DMS114 treated with DMSO at 0.1 percent for 48 hours (cell line): Measurements from ENCODE around the gene MCM6.
"Not testable (repeated sequence)": the region's sequence is repeated elsewhere in the genome, so short reads cannot be mapped to it uniquely, and the experiment has no call there.

Source experiments
- DNase-seq: peaks from one replicate; lab custom pipeline; 2025; ENCODE audit not compliant: unreplicated experiment; lab: John Stamatoyannopoulos, UW

Gene MCM6

DNA sequence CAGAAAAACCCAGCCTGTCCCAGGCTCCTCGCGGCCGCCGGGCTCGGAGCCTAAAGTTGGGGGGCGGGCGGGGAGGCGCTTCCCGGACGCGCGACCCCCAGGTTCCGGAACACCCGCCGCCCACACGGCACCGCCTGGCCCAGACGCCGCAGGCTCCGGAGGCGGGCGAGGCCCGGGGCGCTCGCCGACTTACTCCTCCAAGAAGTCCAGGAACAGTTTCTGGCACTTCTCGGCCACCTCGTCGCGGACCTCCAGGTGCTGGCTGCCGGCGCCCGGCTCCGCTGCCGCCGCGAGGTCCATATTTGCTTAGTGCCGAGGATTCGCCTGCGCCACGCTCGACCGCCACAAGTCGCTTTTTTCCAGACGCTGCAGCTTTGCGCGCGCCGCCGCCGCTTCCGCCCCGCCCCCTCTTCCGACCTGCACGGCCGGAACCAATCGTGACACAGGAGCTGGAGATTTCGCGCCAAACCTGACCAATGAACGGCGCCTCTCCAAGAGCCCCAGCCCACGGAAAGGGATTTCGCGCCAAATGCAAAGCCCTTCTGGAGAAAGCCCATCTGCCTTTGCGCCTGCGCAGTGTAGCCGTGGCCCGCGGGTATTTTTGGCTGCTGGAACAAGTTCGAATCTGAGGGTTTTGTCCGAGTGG is at the start of gene MCM6:
Gene MCM6, minus strand, starts transcription at position 378 of the 646 bp plus-strand sequence. Its CDS starts 78 bp downstream, at position 300.
- DNase-seq, result peak; percentile 89

DNA sequence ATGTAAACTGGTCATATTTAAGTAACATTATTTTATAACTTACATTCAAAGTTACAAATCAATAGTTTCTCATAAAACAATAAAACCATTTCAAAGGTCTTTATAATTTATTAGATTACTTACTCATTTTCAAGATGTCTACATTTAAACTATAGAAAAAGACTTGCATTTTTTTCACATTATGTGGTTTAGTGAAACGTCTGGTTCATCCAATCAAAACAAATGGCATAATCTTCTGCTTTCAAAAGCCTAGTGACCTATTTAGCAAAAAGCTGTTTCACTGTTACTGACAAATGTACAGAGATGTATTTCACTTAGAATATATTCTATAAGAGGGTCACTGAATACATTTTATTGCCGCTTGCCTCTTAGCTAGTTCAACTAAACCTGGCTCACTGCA is 49.3 kb upstream of the MCM6 start:
- no peak for DNase-seq

GRCh38 chr2:135916207-135916606 is 40.0 kb upstream of the MCM6 start:
- peak; percentile 2 for DNase-seq

DNA sequence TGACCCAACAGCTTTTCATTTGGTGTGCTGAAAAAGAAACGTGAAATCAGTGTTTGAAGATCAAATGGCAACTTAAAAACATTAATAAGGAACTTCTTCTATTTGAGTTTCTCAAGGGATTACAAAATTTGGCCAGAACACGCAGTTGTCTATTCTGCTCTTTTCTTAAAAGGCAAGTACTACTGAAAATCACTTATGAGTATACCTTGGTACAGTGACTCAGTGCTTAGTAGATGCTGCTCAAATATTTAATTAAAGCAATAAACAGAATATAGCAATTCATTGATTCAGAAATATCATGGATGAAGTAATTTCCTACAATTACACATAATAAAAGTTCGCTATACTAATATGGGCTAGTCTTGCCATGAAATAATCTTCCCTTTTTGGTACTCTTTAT is 38.2 kb upstream of the MCM6 start:
- DNase-seq, result no peak

- DNase-seq, result peak; percentile 12
Observed at GRCh38 chr2:135913727-135914365, 37.6 kb upstream of the MCM6 start.

DNA sequence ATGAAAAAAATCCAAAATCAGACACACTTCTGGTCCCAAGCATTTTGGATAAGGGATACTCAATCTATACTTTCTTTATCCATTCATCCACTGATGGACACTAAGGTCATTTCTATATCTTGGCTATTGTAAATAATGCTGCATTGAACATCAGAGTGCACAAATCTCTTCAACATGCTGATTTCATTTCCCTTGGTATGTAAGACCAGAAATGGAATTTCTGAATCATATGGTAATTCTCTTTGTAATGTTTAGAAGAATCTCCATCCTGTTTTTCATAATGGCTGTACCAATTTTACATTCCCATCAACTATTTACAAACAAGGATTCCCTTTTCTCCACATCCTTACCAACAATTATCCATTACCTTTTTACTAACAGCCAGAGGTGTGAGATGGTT is 33.7 kb upstream of the MCM6 start:
- no peak for DNase-seq

- DNase-seq, result no peak
Observed at GRCh38 chr2:135905679-135906078, 29.4 kb upstream of the MCM6 start.

- DNase-seq, result no peak
Observed at GRCh38 chr2:135904341-135904989, 28.2 kb upstream of the MCM6 start.

GRCh38 chr2:135903650-135904049 is 27.4 kb upstream of the MCM6 start:
- DNase-seq, result no peak

DNA sequence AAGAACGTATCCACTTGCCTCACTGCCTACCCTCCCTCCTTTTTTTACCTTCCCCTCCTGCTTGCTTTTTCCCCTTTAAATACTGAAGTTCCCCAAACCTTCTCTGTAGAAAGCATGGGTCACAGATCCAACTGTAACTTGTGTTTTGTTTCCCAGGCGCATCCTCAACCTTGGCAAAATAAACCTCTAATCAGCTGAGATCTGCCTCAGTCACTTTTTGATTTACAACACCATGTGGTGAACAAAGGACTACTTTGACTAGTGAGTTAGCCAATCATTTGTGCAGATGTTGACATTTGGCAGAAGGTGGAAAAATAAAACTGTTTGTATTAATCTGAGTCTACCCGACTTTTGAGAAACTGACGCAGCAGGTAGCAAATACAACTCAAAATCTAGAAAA is 23.3 kb upstream of the MCM6 start:
- DNase-seq, result no peak

GRCh38 chr2:135898234-135898786 is 22.1 kb upstream of the MCM6 start:
- DNase-seq, result no peak

GRCh38 chr2:135894930-135895329 is 18.7 kb upstream of the MCM6 start:
- no peak for DNase-seq

GRCh38 chr2:135893374-135893794 is 17.1 kb upstream of the MCM6 start:
- no peak for DNase-seq

- DNase-seq, result no peak
Observed at GRCh38 chr2:135890835-135891234, 14.6 kb upstream of the MCM6 start.

- DNase-seq, result no peak
Observed at GRCh38 chr2:135890149-135890548, 13.9 kb upstream of the MCM6 start.

DNA sequence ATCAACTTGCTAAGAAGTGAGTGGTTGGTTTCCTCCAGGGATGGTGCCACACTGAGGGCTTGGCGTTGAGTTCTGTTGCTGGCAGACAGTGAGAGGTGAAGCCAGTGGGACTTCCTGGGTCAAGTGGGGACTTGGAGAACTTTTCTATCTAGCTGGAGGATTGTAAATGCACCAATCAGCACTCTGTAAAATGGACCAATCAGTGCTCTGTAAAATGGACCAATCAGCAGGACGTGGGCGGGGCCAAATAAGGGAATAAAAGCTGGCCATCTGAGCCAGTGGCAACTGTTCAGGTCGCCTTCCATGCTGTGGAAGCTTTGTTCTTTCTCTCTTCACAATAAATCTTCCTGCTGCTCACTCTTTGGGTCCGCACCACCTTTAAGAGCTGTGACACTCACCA is 12.3 kb upstream of the MCM6 start:
- not testable (repeated sequence) for DNase-seq

DNA sequence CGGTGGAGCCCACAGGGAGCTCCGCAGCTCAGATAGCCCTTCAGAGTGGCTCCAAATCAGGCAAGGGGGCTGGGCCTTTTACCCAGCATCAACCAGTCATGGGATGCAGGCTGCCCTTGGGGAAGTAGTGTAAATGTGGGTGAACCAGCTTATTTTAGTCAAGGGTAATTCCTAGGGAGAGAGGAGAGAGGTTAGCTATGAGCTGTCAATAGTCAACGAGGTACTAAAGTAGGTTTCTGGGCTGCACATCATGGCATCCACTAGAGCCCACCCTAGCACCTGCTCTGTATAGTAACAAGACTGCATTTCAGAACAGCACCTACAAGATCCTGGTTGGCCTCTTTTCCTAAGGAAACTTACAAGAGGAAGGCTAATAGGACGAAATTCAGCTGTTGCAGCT is 9.5 kb upstream of the MCM6 start:
- no peak for DNase-seq

- no peak for DNase-seq
Observed at GRCh38 chr2:135882415-135882814, 6.2 kb upstream of the MCM6 start.

GRCh38 chr2:135876770-135877169 is 527 bp upstream of the MCM6 start:
- DNase-seq, result not testable (repeated sequence)

GRCh38 chr2:135875491-135876065 is 665 bp downstream of the MCM6 start:
- no peak for DNase-seq

GRCh38 chr2:135874777-135875365 is 1.4 kb downstream of the MCM6 start:
- no peak for DNase-seq
